Fibroblast of lung (primary cell): Measurements from ENCODE around the gene PRXL2A. TPM values are rescaled to one million over a fixed set of nuclear protein-coding genes. Genes with fewer than 3 reads are reported as not detected.
A peak's percentile ranks its signal among the peaks of the same experiment; 100 is the strongest.
"Not testable (repeated sequence)": the region's sequence is repeated elsewhere in the genome, so short reads cannot be mapped to it uniquely, and the experiment has no call there.

Source experiments
- DNase-seq, 2 donors: peaks; one replicate each; pipeline versions ENCODE4 v3.0.0 to v3.0.0-alpha.2; 2010; ENCODE audit warnings: low read depth in 2 of 2
- H2AFZ ChIP-seq: 2 replicates; pipeline ENCODE4 v1.5.1; 2012; ENCODE audit warnings: low read length, control low read depth, inconsistent platforms
- H3K27ac ChIP-seq: 2 replicates; pipeline ENCODE4 v1.5.1; 2011; ENCODE audit warnings: low read length, control low read depth; ENCODE audit not compliant: insufficient read depth
- H3K27me3 ChIP-seq: 2 replicates; pipeline ENCODE4 v1.5.1; 2011; ENCODE audit warnings: mild to moderate bottlenecking, low read length; ENCODE audit not compliant: control insufficient read depth, insufficient read depth
- H3K36me3 ChIP-seq: 2 replicates; pipeline ENCODE4 v1.5.1; 2011; ENCODE audit warnings: low read length; ENCODE audit not compliant: control insufficient read depth, insufficient read depth
- H3K4me1 ChIP-seq: 2 replicates; pipeline ENCODE4 v1.5.1; 2011; ENCODE audit warnings: low read length; ENCODE audit not compliant: control insufficient read depth, insufficient read depth; ENCODE audit errors: extremely low read depth
- H3K4me2 ChIP-seq: 2 replicates; pipeline ENCODE4 v1.5.1; 2011; ENCODE audit warnings: low read length, control low read depth; ENCODE audit not compliant: insufficient read depth; ENCODE audit errors: extremely low read depth
- H3K4me3 ChIP-seq, 4 experiments: fragments of 200-600 bp in 1 of 4; sonication (generic) in 1 of 4; replicated peaks in 1 of 4; 2 replicates each; pipeline ENCODE4 v1.5.1; 2011 to 2016; ENCODE audit warnings: low read length in 4 of 4, low read depth in 3 of 4, mild to moderate bottlenecking in 3 of 4, control low read depth in 2 of 4, inconsistent platforms in 1 of 4, mixed read lengths in 1 of 4; ENCODE audit not compliant: insufficient read depth in 1 of 4; ENCODE audit errors: control extremely low read depth in 1 of 4
- H3K79me2 ChIP-seq: 2 replicates; pipeline ENCODE4 v1.5.1; 2012; ENCODE audit warnings: mild to moderate bottlenecking, low read length, inconsistent platforms; ENCODE audit not compliant: control insufficient read depth, insufficient read depth
- H3K9ac ChIP-seq: 2 replicates; pipeline ENCODE4 v1.5.1; 2011; ENCODE audit warnings: mild to moderate bottlenecking, low read length, control low read depth; ENCODE audit not compliant: insufficient read depth
- H3K9me3 ChIP-seq: 2 replicates; pipeline ENCODE4 v1.5.1; 2012; ENCODE audit warnings: low read depth, low read length; ENCODE audit not compliant: control insufficient read depth, insufficient read depth
- H4K20me1 ChIP-seq: 2 replicates; pipeline ENCODE4 v1.5.1; 2011; ENCODE audit warnings: low read length; ENCODE audit not compliant: control insufficient read depth, insufficient read depth; ENCODE audit errors: extremely low read depth
- EZH2 ChIP-seq: IDR thresholded peaks from 2 replicates; pipeline ENCODE4 v1.5.1; 2012; ENCODE audit warnings: low read length, control low read depth, mild to moderate bottlenecking; ENCODE audit errors: missing control alignments
- polyA plus RNA-seq, 2 donors: library from polyadenylated mRNA; depleted of rRNA in 1 of 2; stranded (reverse) in 1 of 2; unstranded in 1 of 2; fragments of >200 nt; gene quantifications; 2 replicates each; pipeline ENCODE4 v1.2.1, GENCODE V29; 2011 to 2012; ENCODE audit warnings: missing spikeins in 1 of 2
- total RNA-seq: library from RNA; depleted of rRNA; stranded (reverse); fragments of >200 nt; gene quantifications from 2 replicates; pipeline ENCODE4 v1.2.1, GENCODE V29; 2014
- TF ChIP-seq, protein P1 (sequence below), 2 donors: IDR thresholded peaks in 1 of 2; conservative IDR thresholded peaks in 1 of 2; 1 replicate in 1 of 2; 2 replicates in 1 of 2; pipeline ENCODE4 v1.5.1; 2011 to 2012; ENCODE audit warnings: low read length in 2 of 2, control low read depth in 1 of 2, inconsistent platforms in 1 of 2, low read depth in 1 of 2, mild to moderate bottlenecking in 1 of 2

PRXL2A gene
- total and polyA plus RNA-seq, 2 donors (not counting 1 experiment from before 2014, with no cell fraction given): 1.6 to 19.2 TPM

DNA sequence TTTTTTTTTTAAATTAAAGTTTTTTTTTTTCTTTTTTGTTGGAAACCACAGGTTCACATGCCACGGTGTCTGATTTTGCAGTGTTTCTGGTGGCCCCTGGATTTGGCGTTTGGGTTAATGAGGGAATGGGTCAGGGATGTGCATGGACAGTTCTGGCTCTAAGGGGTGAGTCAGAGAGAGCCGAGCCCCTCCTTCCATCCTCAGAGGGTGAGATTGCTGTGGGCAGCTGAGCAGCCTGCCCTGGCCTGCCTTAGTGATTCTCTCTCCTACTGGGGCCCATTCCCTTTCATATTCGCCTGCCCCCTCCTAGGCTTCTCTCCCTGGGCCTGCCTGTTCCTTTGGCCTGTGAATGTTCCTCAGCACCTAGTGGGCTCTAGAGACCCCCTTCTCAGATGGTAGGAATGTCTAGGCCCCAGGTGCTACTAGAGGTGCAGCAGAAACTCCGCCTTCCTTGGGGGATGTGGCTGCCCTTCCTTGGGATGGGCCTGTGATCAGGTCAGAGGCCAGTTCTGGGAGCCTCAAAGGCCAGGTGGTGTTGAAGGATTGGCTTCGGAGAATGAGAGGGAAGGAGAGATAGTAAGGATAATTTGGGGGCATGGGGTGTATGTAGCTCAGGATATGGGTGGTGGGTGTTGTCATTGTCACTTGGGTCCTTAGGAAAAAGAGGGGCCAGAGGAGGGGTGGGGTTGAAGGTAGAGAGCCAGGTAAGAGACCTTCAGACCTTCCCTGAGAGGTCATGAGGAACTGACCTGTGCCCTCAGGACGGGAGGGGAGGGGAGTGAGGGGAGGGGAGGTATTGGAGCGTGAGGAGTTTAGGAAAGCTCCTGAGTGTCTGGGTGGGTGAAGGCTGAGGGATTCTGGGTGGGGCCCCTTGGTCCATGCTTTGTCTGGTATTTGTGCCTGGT, 65.6 kb downstream of the PRXL2A start:
- H3K9me3 ChIP-seq: no peaks in the 10 kb centered on the region
- peaks cover 1% of the 10 kb centered on the region for H3K36me3 ChIP-seq
- no peak for TF ChIP-seq EZH2
- TF ChIP-seq, protein P1, sequence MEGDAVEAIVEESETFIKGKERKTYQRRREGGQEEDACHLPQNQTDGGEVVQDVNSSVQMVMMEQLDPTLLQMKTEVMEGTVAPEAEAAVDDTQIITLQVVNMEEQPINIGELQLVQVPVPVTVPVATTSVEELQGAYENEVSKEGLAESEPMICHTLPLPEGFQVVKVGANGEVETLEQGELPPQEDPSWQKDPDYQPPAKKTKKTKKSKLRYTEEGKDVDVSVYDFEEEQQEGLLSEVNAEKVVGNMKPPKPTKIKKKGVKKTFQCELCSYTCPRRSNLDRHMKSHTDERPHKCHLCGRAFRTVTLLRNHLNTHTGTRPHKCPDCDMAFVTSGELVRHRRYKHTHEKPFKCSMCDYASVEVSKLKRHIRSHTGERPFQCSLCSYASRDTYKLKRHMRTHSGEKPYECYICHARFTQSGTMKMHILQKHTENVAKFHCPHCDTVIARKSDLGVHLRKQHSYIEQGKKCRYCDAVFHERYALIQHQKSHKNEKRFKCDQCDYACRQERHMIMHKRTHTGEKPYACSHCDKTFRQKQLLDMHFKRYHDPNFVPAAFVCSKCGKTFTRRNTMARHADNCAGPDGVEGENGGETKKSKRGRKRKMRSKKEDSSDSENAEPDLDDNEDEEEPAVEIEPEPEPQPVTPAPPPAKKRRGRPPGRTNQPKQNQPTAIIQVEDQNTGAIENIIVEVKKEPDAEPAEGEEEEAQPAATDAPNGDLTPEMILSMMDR (conservative IDR thresholded peaks at IDR 0.05 in 1 of 2, IDR thresholded peaks at IDR 0.05 in 1 of 2; ENCODE audit: low read depth in 1 of 2, low read length in 2 of 2): no peak
- H3K79me2 ChIP-seq: peaks cover 36% of the 10 kb centered on the region
- no peaks in the 10 kb centered on the region for H3K27me3 ChIP-seq
- DNase-seq: peak; percentile 31 to 59
- H4K20me1 ChIP-seq: no peaks in the 10 kb centered on the region
- no peak overlapping the region for H3K9ac ChIP-seq
- H2AFZ ChIP-seq: no peak overlapping the region
- H3K4me3 ChIP-seq: no peak overlapping the region
- no peak overlapping the region for H3K4me2 ChIP-seq
- peak overlapping the region; percentile 49 for H3K27ac ChIP-seq
- H3K4me1 ChIP-seq: peaks cover 27% of the 10 kb centered on the region

DNA sequence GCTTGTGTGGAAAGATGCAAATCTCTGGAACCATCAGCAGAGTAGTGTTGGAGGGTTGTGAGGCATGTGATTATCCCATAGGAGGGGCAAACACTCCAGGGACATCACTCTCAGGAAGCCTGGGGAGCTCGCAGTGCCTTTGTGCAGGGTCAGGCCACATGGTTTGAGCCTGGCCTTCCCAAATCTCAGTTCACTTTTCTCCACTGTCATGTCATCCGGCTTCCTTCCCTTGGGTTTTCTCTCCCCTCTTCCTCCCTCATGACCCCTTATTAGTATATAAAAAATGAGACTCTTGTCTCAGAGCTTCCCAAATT, 66.2 kb downstream of the PRXL2A start:
- H3K9ac ChIP-seq: no peak overlapping the region
- no peaks in the 10 kb centered on the region for H4K20me1 ChIP-seq
- no peak overlapping the region for H3K4me3 ChIP-seq
- H2AFZ ChIP-seq: no peak overlapping the region
- H3K27me3 ChIP-seq: no peaks in the 10 kb centered on the region
- no peak for DNase-seq
- peaks cover 36% of the 10 kb centered on the region for H3K79me2 ChIP-seq
- TF ChIP-seq, protein P1 (conservative IDR thresholded peaks at IDR 0.05 in 1 of 2, IDR thresholded peaks at IDR 0.05 in 1 of 2; ENCODE audit: low read depth in 1 of 2, low read length in 2 of 2): no peak
- no peak for TF ChIP-seq EZH2
- H3K4me1 ChIP-seq: peaks cover 27% of the 10 kb centered on the region
- H3K9me3 ChIP-seq: no peaks in the 10 kb centered on the region
- H3K4me2 ChIP-seq: no peak overlapping the region
- no peak overlapping the region for H3K27ac ChIP-seq
- peaks cover 1% of the 10 kb centered on the region for H3K36me3 ChIP-seq

DNA sequence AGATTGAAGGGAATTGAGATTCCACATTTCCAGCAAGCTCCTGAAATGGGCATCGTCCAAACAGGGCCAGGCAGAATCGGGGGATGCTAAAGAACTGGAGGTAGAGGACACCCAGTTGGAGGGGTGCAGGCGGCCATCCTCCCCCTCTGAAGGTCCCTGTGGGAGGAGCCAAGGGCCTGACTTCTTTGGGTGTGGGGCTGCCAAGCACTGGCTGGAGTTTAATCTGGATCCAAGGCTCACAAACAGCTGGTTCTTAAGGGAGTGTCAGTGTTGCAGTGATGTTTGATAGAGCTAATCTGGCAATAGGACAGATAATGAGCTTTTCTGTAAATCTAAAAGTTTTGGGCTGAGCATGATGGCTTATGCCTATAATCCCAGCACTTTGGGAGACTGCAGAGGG, 66.6 kb downstream of the PRXL2A start:
- Histone ChIP-seq H2AFZ (no peak overlapping the region), H3K27me3 (no peaks in the 10 kb centered on the region), H3K27ac (no peak overlapping the region), H3K36me3 (peaks cover 1% of the 10 kb centered on the region), H3K4me3 (no peak overlapping the region), H3K4me1 (peaks cover 27% of the 10 kb centered on the region), H3K79me2 (peaks cover 36% of the 10 kb centered on the region), H3K9me3 (no peaks in the 10 kb centered on the region), H3K4me2 (no peak overlapping the region), H3K9ac (no peak overlapping the region), H4K20me1 (no peaks in the 10 kb centered on the region)
- no peak for DNase-seq
- no peak for TF ChIP-seq EZH2
- TF ChIP-seq, protein P1 (conservative IDR thresholded peaks at IDR 0.05 in 1 of 2, IDR thresholded peaks at IDR 0.05 in 1 of 2; ENCODE audit: low read depth in 1 of 2, low read length in 2 of 2): no peak

DNA sequence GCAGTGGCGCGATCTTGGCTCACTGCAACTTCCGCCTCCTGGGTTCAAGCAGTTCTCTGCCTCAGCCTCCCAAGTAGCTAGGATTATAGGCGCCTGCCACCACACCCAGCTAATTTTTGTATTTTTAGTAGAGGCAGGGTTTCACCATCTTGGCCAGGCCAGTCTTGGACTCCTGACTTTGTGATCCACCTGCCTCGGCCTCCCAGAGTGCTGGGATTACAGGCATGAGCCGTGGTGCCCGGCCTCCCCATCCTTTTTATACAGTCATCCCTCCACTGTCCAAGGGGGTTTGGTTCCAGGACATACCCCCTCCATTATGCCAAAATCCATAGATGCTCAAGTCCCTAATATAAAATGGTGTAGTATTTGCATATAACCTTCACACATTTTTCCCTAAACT, 67.3 kb downstream of the PRXL2A start:
- not testable (repeated sequence) for DNase-seq, H3K4me2 ChIP-seq, H3K9me3 ChIP-seq, H3K36me3 ChIP-seq, H3K9ac ChIP-seq, H3K27ac ChIP-seq, H3K4me3 ChIP-seq, H3K27me3 ChIP-seq, H4K20me1 ChIP-seq, H2AFZ ChIP-seq
- Histone ChIP-seq H3K79me2 (peaks cover 34% of the 10 kb centered on the region), H3K4me1 (peaks cover 27% of the 10 kb centered on the region)
